Caco-2 (cell line): ENCODE results near the gene MCM3AP. TPM values are rescaled to one million over a fixed set of nuclear protein-coding genes. Genes with fewer than 3 reads are reported as not detected.
A peak's percentile ranks its signal among the peaks of the same experiment; 100 is the strongest.

Source experiments
- BruUV-seq: library from RNA; stranded (reverse); fragments of 400-500 nt; replicated peaks from 2 replicates; lab custom pipeline; 2021; lab: Mats Ljungman, UMichigan
- CTCF ChIA-PET: fragments of 300-600 bp; sonication (Branson Sonifier 250); formaldehyde crosslinking; loops from one replicate; lab custom pipeline; 2022; ENCODE audit warnings: antibody characterized with exemption; lab: Charles Lee
- POLR2A ChIA-PET: fragments of 300-600 bp; sonication (Branson Sonifier 250); formaldehyde crosslinking; loops from one replicate; lab custom pipeline; 2022; ENCODE audit warnings: antibody characterized with exemption; lab: Charles Lee
- DNase-seq, 2 experiments: peaks; one replicate each; pipeline versions ENCODE4 v3.0.0 to v3.0.0-alpha.2; 2020 to 2022
- H3K27me3 ChIP-seq: replicated peaks from 2 replicates; pipeline ENCODE4 v1.6.0; 2011; ENCODE audit warnings: low read length; ENCODE audit not compliant: control insufficient read depth, insufficient read depth
- H3K36me3 ChIP-seq: 2 replicates; pipeline ENCODE4 v1.5.1; 2011; ENCODE audit warnings: low read length; ENCODE audit not compliant: control insufficient read depth, insufficient read depth
- H3K4me1 ChIP-seq: fragments of 250-450 bp; sonication (Bioruptor Pico); 2 replicates; pipeline ENCODE4 v1.5.1; 2020; ENCODE audit warnings: mild to moderate bottlenecking
- H3K4me3 ChIP-seq: 2 replicates; pipeline ENCODE4 v1.5.1; 2011; ENCODE audit warnings: low read depth, mild to moderate bottlenecking, control low read depth, low read length
- H3K9me3 ChIP-seq: fragments of 250-450 bp; sonication (Bioruptor Pico); 2 replicates; pipeline ENCODE4 v1.5.1; 2020; ENCODE audit warnings: mild to moderate bottlenecking, moderate library complexity
- H3K27ac Mint-ChIP-seq: one replicate; pipeline ENCODE4 v1.8.0; 2022; ENCODE audit warnings: mixed read lengths; ENCODE audit not compliant: unreplicated experiment
- H3K27me3 Mint-ChIP-seq: one replicate; pipeline ENCODE4 v1.8.0; 2022; ENCODE audit warnings: mixed read lengths; ENCODE audit not compliant: insufficient read depth, unreplicated experiment
- H3K36me3 Mint-ChIP-seq: one replicate; pipeline ENCODE4 v1.8.0; 2022; ENCODE audit warnings: mild to moderate bottlenecking, mixed read lengths; ENCODE audit not compliant: insufficient read depth, unreplicated experiment
- H3K4me1 Mint-ChIP-seq: one replicate; pipeline ENCODE4 v1.8.0; 2022; ENCODE audit warnings: low read depth, mixed read lengths; ENCODE audit not compliant: unreplicated experiment
- H3K4me3 Mint-ChIP-seq: one replicate; pipeline ENCODE4 v1.8.0; 2022; ENCODE audit warnings: mild to moderate bottlenecking, moderate library complexity, mixed read lengths; ENCODE audit not compliant: unreplicated experiment
- H3K9me3 Mint-ChIP-seq: one replicate; pipeline ENCODE4 v1.8.0; 2022; ENCODE audit warnings: mixed read lengths; ENCODE audit not compliant: unreplicated experiment
- intact Hi-C: fragments of 100-400 bp; cut with micrococcal nuclease; formaldehyde crosslinking; loops from one replicate; pipeline ENCODE4 v1.10.0; 2022; ENCODE audit not compliant: unreplicated experiment
- total RNA-seq: library from RNA; stranded (reverse); gene quantifications from 2 replicates; pipeline ENCODE4 v1.2.3, GENCODE V29; 2022
- TF ChIP-seq, protein P1 (sequence below), 2 experiments: fragments of 200-600 bp in 1 of 2; IDR thresholded peaks; 1 replicate in 1 of 2; 2 replicates in 1 of 2; pipeline versions ENCODE4 v1.5.1 to v1.8.0; 2011 to 2022; ENCODE audit warnings: antibody characterized with exemption in 1 of 2, control low read depth in 1 of 2, inconsistent platforms in 1 of 2, low read depth in 1 of 2, low read length in 1 of 2, mild to moderate bottlenecking in 1 of 2, moderate library complexity in 1 of 2; ENCODE audit not compliant: insufficient read depth in 1 of 2, severe bottlenecking in 1 of 2, unreplicated experiment in 1 of 2

Gene MCM3AP
- total RNA-seq, 1 experiment from 2014 or later, result 88.1 TPM

DNA sequence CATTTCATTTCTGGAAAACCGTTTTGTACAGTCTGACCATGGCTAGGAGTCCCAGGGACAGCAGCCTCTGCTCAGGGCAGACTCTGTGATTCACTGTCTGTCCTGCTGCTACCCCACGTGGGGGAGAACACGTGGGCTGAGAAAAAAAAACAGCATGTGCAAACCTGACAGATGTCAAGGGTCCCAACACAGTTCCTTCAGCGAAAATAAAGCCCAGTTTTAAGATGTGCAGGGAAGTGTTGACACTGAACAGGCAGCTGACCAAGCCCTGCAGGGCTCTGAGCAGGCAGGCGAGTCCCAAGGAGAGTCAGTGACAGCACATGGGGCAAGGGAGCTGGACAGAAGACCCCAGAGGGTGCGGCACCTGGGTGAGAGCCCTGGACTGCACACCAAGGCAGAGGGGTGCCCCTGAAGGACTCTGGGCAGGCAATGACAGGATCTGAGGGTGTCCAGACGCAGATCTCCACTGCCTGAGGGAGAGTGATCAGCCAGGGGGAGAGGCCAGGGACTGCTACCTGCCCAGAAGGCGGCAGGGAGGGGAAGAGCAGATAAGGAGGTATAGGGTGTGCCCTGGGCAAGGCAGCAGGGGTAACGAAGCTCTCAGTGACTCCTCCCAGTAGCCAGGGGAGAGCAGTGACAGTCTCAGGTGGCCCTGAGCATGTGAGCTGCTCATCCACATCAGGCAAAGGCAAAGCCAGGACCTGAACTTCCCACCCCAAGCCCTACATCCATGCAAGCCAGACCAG, 96.0 kb downstream of the MCM3AP start:
- CTCF ChIA-PET, result interaction anchor here (0.8 kb wide), 1 partner anchor 46 kb away, joined by 3 read pairs; no protein-coding TSS in a partner anchor
- no TSS peak for BruUV-seq
- no peak overlapping the region for H3K4me3 Mint-ChIP-seq

DNA sequence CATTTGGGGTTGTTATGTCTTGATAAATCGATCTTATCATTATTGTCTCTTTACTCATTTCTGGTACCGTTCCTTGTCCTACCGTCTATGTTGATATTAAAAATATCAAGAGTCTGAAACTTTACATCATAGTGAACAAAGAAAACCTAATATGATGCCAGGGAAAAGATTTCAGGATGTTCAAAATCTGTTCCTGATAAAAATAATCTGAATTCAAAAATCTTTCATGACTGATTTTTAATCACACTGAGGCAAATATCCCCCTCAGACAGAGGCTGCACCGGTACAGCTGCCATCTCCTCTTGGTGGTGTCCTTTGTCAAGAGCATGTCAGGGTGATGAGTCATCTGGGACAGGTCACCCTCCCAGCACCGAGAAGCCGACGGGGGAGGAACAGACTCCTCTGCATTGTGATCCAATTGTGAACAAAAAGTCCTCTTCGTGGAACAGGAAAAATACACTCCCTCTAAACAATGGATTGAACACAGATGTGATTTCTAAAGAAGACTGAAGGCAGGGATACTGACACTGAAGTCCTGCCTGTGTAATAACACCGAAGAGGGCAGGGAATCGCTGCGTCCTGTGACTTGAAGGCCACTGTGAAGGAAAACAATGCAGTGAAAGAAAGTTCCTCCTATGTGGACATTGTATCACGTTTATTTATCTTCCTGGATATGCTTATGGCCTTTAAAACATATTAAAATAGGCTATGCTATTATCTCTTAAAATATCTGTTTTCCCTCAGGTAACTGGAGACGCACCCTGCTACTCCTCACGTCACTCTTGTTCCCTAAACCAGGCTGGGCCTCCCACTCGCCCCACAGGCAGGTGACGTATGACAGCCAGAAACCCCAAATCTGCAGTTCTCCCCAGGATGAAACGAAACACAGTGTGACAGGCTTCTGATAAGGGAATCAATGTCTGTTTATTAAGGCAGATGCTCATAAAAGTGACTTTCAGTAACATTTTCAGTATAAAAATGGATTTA, 96.9 kb downstream of the MCM3AP start:
- no peaks in the 10 kb centered on the region for H3K9me3 Mint-ChIP-seq
- H3K27me3 Mint-ChIP-seq, result no peaks in the 10 kb centered on the region
- H3K4me3 Mint-ChIP-seq, result no peak overlapping the region
- no peaks in the 10 kb centered on the region for H3K27me3 ChIP-seq
- no TSS peak for BruUV-seq
- TF ChIP-seq, protein P1, sequence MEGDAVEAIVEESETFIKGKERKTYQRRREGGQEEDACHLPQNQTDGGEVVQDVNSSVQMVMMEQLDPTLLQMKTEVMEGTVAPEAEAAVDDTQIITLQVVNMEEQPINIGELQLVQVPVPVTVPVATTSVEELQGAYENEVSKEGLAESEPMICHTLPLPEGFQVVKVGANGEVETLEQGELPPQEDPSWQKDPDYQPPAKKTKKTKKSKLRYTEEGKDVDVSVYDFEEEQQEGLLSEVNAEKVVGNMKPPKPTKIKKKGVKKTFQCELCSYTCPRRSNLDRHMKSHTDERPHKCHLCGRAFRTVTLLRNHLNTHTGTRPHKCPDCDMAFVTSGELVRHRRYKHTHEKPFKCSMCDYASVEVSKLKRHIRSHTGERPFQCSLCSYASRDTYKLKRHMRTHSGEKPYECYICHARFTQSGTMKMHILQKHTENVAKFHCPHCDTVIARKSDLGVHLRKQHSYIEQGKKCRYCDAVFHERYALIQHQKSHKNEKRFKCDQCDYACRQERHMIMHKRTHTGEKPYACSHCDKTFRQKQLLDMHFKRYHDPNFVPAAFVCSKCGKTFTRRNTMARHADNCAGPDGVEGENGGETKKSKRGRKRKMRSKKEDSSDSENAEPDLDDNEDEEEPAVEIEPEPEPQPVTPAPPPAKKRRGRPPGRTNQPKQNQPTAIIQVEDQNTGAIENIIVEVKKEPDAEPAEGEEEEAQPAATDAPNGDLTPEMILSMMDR (IDR thresholded peaks at IDR 0.05; ENCODE audit: insufficient read depth in 1 of 2, low read depth in 1 of 2, low read length in 1 of 2, severe bottlenecking in 1 of 2, unreplicated experiment in 1 of 2), result no peak
- CTCF ChIA-PET, result no interaction called here
- peaks cover 2% of the 10 kb centered on the region for H3K36me3 ChIP-seq
- peak in 1 of 2 experiments; percentile 60 for DNase-seq
- H3K27ac Mint-ChIP-seq, result peak overlapping the region; percentile 72
- H3K9me3 ChIP-seq, result no peaks in the 10 kb centered on the region
- no peak overlapping the region for H3K4me3 ChIP-seq
- H3K4me1 ChIP-seq, result peaks cover 11% of the 10 kb centered on the region
- intact Hi-C loops, result no loop called here
- POLR2A ChIA-PET, result no interaction called here
- H3K36me3 Mint-ChIP-seq, result peaks cover 45% of the 10 kb centered on the region
- peaks cover 25% of the 10 kb centered on the region for H3K4me1 Mint-ChIP-seq

More for the DNA sequence above, 96.0 kb downstream of the MCM3AP start:
- Histone ChIP-seq H3K9me3 (no peaks in the 10 kb centered on the region), H3K36me3 (peaks cover 5% of the 10 kb centered on the region), H3K27me3 (no peaks in the 10 kb centered on the region), H3K4me3 (no peak overlapping the region), H3K4me1 (peaks cover 11% of the 10 kb centered on the region)
- peak overlapping the region; percentile 72 for H3K27ac Mint-ChIP-seq
- no peaks in the 10 kb centered on the region for H3K27me3 Mint-ChIP-seq
- POLR2A ChIA-PET, result no interaction called here
- DNase-seq, result no peak
- intact Hi-C loops, result no loop called here
- peaks cover 25% of the 10 kb centered on the region for H3K4me1 Mint-ChIP-seq
- peaks cover 53% of the 10 kb centered on the region for H3K36me3 Mint-ChIP-seq
- no peaks in the 10 kb centered on the region for H3K9me3 Mint-ChIP-seq
- TF ChIP-seq, protein P1 (IDR thresholded peaks at IDR 0.05; ENCODE audit: insufficient read depth in 1 of 2, low read depth in 1 of 2, low read length in 1 of 2, severe bottlenecking in 1 of 2, unreplicated experiment in 1 of 2), result no peak

DNA sequence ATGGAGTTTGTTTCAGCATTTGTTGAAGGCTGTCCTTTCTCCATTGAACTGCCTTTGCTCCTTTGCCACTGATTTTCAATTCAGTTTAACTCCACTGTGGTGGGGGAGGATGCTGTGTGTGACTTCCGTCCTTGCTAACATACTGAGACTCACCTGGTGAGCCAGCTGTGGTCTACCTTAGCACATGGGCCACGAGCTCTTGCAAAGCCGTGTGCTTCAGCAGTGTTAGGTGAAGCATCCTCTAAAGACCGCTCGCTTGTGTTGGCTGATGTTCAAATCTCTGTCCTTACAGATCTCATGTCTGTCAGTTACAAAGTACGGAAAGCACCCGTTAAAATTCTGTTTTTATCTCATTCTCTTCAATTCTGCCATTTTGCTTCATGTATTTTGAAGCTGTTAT, 97.6 kb downstream of the MCM3AP start:
- Mint-ChIP-seq H3K4me3 (no peak overlapping the region), H3K27me3 (no peaks in the 10 kb centered on the region), H3K36me3 (peaks cover 45% of the 10 kb centered on the region), H3K27ac (peak overlapping the region; percentile 72), H3K9me3 (no peaks in the 10 kb centered on the region), H3K4me1 (peaks cover 25% of the 10 kb centered on the region)
- no peak for DNase-seq
- TF ChIP-seq, protein P1 (IDR thresholded peaks at IDR 0.05; ENCODE audit: insufficient read depth in 1 of 2, low read depth in 1 of 2, low read length in 1 of 2, severe bottlenecking in 1 of 2, unreplicated experiment in 1 of 2), result no peak
- H3K4me1 ChIP-seq, result peaks cover 11% of the 10 kb centered on the region
- POLR2A ChIA-PET, result no interaction called here
- CTCF ChIA-PET, result no interaction called here
- H3K9me3 ChIP-seq, result no peaks in the 10 kb centered on the region
- intact Hi-C loops, result no loop called here
- no TSS peak for BruUV-seq
- no peak overlapping the region for H3K4me3 ChIP-seq
- peaks cover 1% of the 10 kb centered on the region for H3K36me3 ChIP-seq
- no peaks in the 10 kb centered on the region for H3K27me3 ChIP-seq
